ENCODE measurements around the gene FBXO42. TPM values are rescaled to one million over a fixed set of nuclear protein-coding genes. Genes with fewer than 3 reads are reported as not detected.

The FBXO42 gene
- total and polyA plus RNA-seq, 9 of the 15 experiments (the other 6 are each of a cell fraction or from before 2014, with no cell fraction given): 7.2 to 24.8 (median 17.4) TPM

DNA sequence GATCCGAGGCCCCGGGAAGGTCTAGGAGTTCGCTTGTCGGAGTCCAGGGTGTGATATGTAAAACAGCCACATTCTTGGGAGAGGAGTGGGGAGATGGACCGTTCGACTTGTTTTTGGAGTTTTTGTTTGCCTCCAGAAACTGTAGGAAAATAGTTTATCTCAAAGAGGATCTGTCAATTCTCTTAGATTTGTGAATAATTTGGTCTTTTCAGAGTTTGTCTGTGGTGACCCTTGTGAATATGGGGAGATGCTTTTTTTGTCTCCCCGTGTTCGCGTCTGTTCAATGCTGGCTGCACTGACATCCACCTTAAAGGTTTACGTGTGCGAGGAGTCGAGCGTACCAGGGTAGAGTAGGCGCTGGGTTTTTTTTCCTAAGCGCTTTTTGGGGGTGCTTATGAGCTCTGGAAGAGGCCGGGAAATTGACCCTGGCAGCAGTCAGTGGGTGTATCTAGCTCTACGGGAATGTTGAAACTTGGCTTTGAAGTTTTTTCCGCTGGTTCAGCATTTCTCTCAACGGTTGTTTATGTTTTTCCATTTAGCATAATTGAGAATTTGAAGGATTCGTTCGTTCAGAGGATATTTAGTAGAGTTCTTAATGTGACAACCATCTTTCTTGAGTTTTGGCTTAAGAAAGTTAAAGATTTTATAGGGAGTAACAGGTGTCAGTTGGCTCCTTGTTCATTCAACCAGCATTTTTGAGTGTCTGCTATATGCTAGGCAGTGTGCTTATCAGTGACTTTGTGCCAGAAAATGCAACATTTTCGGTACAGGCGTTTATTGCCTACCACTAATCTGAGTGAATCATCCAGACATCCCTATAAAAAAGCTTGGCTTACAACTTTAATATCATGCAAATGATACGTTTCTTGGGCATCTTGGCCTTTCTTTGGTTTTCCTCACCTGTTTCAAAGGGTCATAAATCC lies 15.9 kb upstream of the FBXO42 start (continued):
- TF ChIP-seq, protein P1, sequence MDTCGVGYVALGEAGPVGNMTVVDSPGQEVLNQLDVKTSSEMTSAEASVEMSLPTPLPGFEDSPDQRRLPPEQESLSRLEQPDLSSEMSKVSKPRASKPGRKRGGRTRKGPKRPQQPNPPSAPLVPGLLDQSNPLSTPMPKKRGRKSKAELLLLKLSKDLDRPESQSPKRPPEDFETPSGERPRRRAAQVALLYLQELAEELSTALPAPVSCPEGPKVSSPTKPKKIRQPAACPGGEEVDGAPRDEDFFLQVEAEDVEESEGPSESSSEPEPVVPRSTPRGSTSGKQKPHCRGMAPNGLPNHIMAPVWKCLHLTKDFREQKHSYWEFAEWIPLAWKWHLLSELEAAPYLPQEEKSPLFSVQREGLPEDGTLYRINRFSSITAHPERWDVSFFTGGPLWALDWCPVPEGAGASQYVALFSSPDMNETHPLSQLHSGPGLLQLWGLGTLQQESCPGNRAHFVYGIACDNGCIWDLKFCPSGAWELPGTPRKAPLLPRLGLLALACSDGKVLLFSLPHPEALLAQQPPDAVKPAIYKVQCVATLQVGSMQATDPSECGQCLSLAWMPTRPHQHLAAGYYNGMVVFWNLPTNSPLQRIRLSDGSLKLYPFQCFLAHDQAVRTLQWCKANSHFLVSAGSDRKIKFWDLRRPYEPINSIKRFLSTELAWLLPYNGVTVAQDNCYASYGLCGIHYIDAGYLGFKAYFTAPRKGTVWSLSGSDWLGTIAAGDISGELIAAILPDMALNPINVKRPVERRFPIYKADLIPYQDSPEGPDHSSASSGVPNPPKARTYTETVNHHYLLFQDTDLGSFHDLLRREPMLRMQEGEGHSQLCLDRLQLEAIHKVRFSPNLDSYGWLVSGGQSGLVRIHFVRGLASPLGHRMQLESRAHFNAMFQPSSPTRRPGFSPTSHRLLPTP (IDR thresholded peaks at IDR 0.05; ENCODE audit: borderline replicate concordance, extremely low read depth, insufficient read length): no peak
- no peak for TF ChIP-seq TCF7 (IDR thresholded peaks at IDR 0.05; ENCODE audit: borderline replicate concordance)
- no peak for TF ChIP-seq DIDO1 (tag; IDR thresholded peaks at IDR 0.05; ENCODE audit: low read depth)
- 0 out of 2 replicates have a peak, but pooled peaks have one; percentile 1 for TF ChIP-seq ZNF384 (IDR thresholded peaks at IDR 0.05; ENCODE audit: low read depth, low read length)
- no peak for TF ChIP-seq RBM14 (IDR thresholded peaks at IDR 0.05; ENCODE audit: borderline replicate concordance, insufficient read depth, low read depth, low read length)
- TF ChIP-seq CEBPG (CRISPR knock-in tag; IDR thresholded peaks at IDR 0.05): no peak
- TF ChIP-seq CEBPG (tag; conservative IDR thresholded peaks at IDR 0.05 in 1 of 2, IDR thresholded peaks at IDR 0.05 in 1 of 2): 0 out of 4 replicates have a peak, but pooled peaks of 1 of the 2 experiments have one; percentile 13
- TF ChIP-seq, protein P2, sequence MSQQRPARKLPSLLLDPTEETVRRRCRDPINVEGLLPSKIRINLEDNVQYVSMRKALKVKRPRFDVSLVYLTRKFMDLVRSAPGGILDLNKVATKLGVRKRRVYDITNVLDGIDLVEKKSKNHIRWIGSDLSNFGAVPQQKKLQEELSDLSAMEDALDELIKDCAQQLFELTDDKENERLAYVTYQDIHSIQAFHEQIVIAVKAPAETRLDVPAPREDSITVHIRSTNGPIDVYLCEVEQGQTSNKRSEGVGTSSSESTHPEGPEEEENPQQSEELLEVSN (IDR thresholded peaks at IDR 0.05; ENCODE audit: borderline replicate concordance in 1 of 2, extremely low read depth in 1 of 2, insufficient read depth in 1 of 2, insufficient read length in 1 of 2, low read depth in 1 of 2, low read length in 1 of 2, poor library complexity in 1 of 2, severe bottlenecking in 1 of 2): no peak
- no peak for TF ChIP-seq NRF1 (conservative IDR thresholded peaks at IDR 0.05 in 1 of 2, IDR thresholded peaks at IDR 0.05 in 1 of 2)
- TF ChIP-seq POLR2G (IDR thresholded peaks at IDR 0.05; ENCODE audit: low read depth, low read length): no peak
- no peak for TF ChIP-seq SRSF3 (IDR thresholded peaks at IDR 0.05; ENCODE audit: insufficient read depth, low read length)
- TF ChIP-seq, protein P3, sequence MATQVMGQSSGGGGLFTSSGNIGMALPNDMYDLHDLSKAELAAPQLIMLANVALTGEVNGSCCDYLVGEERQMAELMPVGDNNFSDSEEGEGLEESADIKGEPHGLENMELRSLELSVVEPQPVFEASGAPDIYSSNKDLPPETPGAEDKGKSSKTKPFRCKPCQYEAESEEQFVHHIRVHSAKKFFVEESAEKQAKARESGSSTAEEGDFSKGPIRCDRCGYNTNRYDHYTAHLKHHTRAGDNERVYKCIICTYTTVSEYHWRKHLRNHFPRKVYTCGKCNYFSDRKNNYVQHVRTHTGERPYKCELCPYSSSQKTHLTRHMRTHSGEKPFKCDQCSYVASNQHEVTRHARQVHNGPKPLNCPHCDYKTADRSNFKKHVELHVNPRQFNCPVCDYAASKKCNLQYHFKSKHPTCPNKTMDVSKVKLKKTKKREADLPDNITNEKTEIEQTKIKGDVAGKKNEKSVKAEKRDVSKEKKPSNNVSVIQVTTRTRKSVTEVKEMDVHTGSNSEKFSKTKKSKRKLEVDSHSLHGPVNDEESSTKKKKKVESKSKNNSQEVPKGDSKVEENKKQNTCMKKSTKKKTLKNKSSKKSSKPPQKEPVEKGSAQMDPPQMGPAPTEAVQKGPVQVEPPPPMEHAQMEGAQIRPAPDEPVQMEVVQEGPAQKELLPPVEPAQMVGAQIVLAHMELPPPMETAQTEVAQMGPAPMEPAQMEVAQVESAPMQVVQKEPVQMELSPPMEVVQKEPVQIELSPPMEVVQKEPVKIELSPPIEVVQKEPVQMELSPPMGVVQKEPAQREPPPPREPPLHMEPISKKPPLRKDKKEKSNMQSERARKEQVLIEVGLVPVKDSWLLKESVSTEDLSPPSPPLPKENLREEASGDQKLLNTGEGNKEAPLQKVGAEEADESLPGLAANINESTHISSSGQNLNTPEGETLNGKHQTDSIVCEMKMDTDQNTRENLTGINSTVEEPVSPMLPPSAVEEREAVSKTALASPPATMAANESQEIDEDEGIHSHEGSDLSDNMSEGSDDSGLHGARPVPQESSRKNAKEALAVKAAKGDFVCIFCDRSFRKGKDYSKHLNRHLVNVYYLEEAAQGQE (IDR thresholded peaks at IDR 0.05; ENCODE audit: borderline replicate concordance): no peak
- TF ChIP-seq, protein P3 (CRISPR knock-in tag; IDR thresholded peaks at IDR 0.05; ENCODE audit: low read depth): no peak

Data from K562 (cell line).